Inflammatory macrophage (primary cell): ENCODE results near the gene RHOXF2.
"Not testable (repeated sequence)": the region's sequence is repeated elsewhere in the genome, so short reads cannot be mapped to it uniquely, and the experiment has no call there.

Source experiments
- DNase-seq, 2 donors: peaks; one replicate each; pipeline ENCODE4 v3.0.0-alpha.2; 2020 to 2022
- total RNA-seq, 18 experiments: gene quantifications; one replicate each; lab custom pipeline; 2026; ENCODE audit warnings: mixed read lengths in 6 of 18, inconsistent platforms in 2 of 18; lab: John Stamatoyannopoulos, UW

RHOXF2 gene, protein sequence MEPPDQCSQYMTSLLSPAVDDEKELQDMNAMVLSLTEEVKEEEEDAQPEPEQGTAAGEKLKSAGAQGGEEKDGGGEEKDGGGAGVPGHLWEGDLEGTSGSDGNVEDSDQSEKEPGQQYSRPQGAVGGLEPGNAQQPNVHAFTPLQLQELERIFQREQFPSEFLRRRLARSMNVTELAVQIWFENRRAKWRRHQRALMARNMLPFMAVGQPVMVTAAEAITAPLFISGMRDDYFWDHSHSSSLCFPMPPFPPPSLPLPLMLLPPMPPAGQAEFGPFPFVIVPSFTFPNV
- 0 to 0.80 (median 0) reads per million in 18 experiments for total RNA-seq

DNA sequence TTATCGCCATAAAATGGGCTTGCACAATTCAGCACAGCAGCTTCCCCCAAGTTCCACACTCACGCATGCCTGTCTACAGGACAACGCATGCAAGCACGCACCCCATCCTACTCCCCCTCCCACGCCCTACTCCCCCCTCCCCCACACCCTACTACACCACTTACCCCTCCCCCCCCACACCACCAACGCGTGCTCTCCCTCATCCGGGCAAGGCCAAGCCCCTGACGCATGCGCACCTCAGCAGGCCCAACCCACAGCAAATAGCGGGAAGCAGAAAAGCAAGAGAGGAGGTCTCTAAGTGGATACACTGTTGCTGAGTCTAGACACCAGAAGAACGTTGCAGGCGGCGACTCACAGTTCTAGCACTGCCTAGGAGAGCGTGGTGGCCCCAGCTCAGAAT, at the start of gene RHOXF2:
TSS of gene RHOXF2 (plus strand) at position 301 of the 400 bp plus-strand sequence. CDS start 138 bp downstream, outside the sequence.
- DNase-seq, result not testable (repeated sequence)

DNA sequence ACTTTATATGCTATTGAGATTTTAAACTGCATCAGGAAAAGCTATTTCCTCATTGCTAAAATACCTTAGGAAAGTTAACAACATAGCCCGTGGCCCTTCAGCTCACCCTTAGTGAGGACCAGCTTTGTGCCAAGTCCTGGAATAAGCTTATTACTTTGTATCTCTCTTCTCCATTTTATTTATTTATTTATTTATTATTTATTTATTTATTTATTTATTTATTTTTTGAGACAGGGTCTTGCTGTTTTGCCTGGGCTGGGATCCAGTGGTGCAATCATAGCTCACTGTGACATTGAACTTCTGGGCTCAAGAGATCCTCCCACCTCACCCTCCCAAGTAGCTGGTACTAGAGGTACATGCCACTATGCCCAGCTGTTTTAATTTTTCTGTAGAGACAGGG, 49.0 kb upstream of the RHOXF2 start:
- DNase-seq, result no peak

DNA sequence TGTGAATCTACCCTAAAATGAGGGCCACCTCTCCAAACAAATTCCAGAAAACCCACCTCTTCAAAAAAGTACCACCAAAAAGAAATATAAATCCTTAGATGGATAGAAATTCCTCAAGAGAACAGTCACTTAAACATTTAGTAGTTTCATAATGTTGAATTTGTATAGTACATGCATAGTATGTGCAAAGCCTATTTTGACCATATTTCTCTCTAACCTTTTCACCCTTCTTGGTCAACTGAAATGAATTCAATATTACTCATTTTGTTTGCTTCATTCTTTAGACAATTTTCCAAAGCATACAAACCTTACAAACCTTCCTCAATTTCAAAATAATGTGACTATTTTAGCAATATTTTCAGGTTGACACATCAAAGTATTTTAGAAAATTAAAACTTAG, 46.8 kb upstream of the RHOXF2 start:
- no peak for DNase-seq

DNA sequence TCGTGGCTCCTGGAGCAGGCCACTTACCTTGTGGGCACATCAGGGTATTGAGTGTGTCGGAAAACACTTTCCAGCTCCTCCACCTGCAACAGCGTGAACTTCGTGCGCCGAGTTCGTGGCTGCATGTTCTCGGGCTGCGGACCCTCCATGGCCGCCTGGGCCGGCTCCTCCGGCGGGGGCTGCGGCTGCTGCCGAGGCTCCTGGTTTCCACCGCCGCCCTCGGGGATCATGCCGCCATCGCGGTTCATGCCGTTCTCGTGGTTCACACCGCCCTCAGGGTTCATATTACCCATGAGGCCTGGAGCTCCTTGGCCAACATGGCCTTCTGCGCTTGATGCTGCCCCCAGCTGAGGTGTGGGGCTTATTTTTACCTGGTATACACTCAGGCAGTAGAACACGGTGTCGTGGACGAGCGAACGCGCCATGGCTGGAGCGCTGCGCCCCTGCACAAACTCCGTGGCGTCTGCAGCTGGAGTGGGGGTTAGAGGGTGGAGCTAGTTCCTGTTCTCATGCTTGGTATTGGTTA, 42.9 kb upstream of the RHOXF2 start, which contains the start of gene RHOXF1:
TSS of gene RHOXF1 (minus strand) at position 476 of the 526 bp plus-strand sequence. CDS start at position 425, 51 bp downstream.
- DNase-seq, result no peak

DNA sequence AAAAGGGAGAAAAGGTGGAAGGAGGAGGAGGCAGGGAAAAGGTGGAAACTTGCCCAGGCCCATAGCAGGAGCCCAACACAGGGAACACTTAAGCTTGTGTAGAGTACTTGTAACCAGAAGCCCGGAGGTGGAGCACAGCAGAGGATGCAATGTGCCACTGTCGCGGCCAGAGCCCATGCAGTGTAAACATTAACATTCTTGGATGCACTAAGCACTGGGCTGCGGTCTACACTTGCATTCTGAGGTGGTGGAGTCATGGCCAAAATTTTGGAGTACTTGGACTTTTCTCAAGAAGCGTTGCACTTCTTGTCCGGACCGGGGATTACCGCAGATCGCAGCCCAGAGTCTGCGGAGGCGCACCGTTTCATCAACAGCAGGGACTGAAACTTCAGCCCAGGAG, 38.2 kb upstream of the RHOXF2 start:
- no peak for DNase-seq

DNA sequence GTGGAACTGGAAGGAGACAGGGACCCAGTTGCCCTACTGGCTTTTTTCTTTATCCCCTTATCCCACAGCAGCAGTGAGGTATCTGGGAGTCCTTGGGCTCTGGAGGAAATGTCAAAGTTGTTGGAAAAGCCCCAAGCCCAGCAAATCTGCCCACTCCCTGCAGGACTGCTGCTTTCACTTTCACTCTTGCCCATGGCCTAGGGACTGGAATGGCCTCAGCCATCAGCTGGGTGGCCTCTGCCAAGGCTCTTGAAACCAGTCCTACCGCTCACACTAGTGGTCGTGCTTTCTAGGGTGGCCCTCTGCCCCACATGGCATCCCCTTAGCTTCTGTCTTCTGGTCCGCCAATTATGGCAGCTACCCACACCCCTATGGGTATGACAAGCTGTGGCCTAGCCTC, 33.0 kb upstream of the RHOXF2 start:
- no peak for DNase-seq

DNA sequence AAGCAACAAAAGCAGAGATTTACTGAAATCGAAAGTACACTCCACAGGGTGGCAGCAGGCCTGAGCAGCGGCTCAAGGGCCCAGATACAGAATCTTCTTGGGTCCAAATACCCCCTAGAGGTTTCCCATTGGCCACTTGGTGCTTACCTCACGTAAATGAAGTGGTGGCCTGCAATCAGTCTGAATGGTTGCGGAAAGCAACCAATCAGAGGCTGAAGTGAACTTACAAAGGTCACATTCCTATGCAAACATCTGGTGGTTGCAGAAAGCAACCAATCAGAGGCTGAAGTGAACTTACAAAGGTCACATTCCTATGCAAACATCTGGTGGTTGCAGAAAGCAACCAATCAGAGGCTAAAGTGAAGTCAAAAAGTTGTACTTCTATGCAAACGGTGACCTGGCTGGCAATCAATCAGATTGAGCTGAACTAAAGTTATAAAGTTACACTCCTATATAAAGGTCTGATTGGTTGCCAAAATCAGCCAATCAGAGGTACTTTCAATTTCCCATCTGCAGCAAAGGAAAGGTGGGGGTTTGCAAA, 30.0 kb upstream of the RHOXF2 start:
- DNase-seq, result not testable (repeated sequence)

DNA sequence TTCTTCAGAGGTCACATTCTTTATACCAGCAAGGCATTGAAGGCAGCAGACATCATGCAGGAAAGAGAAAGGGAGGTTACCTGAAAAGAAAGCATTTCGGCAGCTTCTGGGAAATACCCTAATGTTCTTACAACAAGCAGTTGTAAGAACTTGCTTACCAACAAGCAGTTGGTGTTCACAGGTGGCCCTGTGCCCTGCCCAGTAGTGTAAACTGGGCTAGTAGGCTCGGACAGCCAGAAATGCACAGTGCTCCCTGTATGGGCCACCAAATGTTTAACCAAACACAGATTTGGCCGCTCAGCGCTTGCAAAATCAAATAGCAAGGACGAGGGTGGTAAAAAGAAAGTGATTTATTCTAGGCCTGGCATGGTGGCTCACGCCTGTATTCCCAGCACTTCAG, 22.3 kb upstream of the RHOXF2 start:
- no peak for DNase-seq

DNA sequence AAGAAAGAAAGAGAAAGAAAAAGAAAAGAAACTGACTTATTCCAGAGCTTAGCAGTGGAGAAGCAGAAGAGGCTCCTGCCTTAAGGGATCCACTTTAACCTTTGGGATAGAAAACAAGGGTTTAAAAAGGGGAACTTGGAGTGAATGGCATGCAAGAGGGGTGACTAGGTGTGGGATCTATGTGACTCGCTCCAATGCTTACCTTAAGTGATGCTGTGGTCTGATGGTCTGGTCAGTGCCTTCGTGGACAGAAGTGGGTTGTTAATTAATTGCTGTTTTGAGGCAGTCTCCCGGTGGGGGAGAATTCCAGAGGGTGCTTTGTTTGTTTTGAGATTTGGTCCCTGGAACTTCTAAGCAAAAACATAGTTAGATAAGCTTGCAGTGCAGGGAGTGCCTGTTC, 21.6 kb upstream of the RHOXF2 start:
- DNase-seq, result no peak

DNA sequence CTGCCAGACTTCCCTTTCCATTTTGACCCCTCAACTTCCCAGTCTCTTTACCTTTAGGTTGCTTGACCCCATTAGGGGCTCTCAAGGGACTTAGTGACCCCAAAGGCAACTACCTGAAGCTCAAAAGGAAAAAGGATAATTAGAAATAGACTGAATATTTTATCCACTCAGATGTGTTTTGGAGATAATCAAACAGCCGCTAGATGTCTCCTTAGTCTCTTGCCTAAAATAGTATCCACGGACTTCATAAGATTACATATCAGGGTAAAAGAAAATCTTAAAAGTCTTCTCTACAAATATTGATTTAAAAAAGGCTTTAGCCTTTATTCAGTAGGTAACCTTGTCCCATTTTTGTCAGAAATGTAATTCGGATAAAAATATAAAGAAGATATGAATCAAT, 21.0 kb upstream of the RHOXF2 start:
- DNase-seq, result no peak

DNA sequence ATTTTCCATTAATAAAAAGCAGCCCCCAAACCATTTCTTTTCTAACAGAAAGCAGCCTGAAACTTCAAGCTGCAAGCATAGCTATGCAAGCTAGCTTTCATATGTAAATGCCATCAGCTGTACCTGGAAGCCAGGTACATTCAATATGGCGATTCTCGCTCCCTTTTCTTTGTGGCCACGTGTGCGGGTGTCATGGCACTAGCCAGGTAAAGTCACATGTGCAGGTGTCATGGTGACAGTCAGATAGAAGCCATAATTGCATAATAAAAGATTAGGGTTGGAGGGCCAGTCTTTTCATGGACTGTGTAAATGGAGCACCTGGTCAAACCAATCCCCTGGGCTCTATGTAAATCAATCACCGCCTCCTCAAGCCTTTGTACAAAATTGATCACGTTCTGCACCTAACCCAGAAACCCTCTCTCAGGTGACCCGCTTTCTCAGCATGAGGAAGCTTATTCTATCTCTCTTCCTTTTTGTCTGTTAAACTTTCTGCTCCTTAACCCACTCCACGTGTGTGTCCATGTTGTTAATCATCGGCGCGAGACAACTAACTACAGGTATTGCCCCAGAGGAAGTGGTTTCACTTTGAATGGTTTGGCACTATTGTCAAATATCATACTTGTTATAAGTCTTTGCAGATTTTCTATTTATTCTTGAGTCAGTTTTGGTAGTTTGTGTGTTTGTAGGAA, 18.0 kb upstream of the RHOXF2 start:
- no peak for DNase-seq

DNA sequence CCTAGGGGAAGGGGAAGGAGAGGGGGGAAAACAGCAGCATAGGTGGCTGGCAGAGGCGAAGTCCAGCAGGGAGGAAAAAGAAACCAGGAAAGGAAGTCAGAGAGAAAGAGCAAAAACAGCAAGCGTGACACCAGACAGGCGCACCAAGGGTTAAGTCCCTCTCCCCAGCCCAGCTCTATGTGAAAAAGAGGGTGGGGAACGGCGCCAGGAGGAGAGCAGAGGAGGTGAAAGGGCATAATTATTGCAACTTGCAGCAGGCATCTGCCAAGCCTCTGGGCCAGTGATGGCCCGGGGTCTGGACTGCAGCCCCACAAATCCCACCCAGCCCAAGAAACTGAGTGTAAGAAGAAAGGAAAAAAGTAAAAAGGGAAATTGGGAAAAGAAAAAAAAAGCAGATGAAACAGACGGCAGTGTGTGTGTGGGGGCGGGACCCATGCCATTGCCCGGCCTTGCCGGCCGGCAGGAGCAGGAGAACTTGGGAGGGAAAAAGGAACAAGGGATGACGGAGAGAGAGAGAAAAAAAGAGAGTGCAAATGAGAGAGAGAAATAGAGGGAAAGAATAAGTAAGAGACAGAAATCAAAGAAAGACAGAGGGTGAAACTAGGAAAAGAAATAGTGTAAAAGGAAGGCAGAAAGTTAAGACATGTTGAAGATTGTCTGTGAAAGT, 14.1 kb upstream of the RHOXF2 start:
- no peak for DNase-seq

DNA sequence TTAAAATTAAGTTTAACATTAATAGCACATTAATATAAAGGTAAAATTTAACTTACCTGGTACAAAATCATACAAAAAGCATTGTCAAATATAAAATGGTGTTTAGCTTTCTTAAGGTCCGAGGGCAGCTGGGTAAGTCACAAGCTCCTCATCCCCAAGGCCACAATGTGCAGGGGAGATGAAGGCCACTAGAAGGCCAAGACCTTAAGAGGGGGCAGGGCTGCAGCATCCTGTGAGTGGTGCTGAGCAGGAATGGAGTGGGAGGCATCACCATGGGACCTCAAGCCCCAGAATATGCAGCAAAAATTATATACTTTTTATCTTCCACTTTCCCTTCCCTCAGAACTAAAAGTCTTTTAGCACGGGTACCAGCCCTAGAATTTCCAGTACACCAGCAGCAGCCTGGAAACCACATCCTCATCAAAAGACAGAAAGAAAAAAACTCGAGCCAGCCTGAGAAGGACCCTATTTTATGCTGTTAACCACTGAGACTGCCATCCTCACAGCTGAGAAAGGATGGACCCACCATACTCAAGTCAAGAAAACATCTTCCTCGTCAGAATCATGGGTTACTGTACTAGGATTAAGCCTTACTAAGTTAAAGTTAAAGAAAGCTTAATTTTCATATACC, 13.0 kb upstream of the RHOXF2 start:
- no peak for DNase-seq

DNA sequence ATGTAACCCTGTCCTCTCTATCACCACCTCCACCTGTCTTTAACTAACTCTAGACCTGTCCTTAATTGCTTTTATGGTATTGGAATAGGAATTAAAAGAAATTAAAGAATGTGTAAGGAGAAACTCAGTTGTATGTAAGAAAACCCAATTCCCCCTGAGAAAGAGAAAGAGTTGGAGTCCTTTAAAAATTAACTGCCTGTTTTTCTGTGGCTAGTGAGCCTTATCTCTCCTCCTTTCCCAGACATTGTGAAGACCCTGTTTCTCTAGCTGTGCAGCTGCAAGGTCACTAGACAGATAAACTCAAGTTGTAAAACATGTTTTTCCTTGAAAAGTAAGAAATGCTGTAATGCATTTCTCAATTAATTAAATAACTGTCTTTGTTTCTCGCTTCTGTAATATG, 12.1 kb upstream of the RHOXF2 start:
- not testable (repeated sequence) for DNase-seq

DNA sequence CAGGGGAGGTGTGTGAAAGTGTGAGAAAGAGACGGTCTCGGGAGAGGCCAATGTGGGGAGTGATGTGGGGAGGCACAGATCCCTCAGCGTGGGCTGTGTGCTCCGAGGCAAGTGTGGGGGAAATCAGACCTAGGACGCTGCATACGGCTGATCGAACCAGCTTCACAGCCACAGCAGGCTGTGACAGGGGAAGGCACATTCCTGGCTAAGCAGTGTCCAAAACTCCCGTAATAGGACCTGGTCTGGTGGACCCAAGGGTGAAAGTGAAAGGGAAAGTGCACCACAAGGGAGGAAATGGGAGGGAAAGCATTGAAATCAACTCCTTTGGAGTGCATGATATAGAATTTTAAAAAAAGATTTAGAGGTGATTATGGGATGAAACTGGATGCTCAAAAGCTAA, 10.9 kb upstream of the RHOXF2 start:
- no peak for DNase-seq

DNA sequence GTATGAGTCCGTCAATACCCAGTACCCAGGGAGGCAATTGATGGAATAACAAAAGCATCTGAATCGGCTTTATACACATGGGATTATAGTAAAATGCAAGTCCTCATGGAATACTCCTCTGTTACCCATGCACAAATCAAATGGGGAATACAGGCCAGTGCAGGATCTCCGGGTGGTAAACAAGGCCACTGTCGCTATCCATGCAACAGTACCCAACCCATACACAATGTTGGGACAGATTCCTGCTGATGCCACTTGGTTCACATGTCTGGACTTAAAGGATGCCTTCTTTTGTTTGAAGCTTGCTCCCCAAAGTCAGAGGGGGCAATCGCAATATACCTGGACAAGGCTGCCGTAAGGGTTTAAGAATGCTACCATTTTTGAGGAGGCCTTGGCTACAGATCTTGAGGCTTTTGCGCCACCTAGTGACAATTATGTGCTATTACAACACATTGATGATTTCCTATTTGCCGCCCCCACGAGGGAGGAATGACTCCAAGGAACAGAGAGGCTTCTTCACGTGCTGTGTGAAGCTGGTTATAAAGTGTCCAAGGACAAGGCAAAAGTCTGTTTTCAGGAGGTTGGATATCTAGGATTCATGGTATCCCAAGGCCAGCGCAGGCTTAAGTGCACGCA, 8.2 kb upstream of the RHOXF2 start:
- not testable (repeated sequence) for DNase-seq

DNA sequence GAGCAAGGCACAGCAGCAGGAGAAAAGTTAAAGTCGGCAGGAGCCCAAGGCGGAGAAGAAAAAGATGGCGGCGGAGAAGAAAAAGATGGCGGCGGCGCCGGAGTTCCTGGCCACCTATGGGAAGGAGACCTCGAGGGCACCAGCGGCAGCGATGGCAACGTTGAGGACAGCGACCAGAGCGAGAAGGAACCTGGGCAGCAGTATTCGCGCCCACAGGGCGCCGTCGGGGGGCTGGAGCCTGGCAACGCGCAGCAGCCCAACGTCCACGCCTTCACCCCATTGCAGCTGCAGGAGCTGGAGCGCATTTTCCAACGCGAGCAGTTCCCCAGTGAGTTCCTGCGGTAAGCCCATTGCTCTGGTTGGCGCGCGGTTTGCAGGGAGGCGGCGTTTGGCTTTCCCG, 673 bp downstream of the RHOXF2 start:
- DNase-seq, result not testable (repeated sequence)

DNA sequence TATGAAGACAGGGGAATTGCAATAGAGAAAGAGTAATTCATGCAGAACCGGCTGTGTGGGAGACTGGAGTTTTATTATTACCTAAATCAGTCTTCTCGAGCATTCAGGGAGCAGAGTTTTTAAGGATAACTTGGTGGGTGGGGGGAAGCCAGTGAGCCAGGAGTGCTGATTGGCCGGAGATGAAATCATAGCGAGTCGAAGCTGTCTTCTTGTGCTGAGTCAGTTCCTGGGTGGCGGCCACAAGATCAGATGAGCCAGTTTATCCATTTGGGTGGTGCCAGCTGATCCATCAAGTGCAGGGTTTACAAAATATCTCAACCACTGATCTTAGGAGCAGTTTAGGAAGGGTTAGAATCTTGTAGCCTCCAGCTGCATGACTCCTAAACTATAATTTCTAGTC, 34.8 kb downstream of the RHOXF2 start:
- DNase-seq, result not testable (repeated sequence)

DNA sequence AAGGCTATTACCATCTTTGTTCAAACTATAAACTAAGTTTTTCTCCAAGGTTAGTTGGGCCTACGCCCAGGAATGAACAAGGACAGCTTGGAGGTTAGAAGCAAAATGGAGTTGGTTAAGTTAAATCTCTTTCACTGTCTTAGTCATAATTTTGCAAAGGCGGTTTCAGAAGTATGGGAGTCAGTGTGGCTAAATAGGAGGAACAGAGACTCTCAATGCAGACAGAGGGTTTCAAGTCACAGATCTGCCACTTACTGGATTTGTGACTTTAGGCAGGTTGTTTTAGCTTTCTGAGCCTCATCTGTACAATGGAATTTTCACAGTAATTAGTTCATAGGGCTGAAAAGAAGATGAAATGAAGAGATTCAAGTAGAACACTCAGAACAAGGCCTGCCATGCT, 35.3 kb downstream of the RHOXF2 start:
- not testable (repeated sequence) for DNase-seq

DNA sequence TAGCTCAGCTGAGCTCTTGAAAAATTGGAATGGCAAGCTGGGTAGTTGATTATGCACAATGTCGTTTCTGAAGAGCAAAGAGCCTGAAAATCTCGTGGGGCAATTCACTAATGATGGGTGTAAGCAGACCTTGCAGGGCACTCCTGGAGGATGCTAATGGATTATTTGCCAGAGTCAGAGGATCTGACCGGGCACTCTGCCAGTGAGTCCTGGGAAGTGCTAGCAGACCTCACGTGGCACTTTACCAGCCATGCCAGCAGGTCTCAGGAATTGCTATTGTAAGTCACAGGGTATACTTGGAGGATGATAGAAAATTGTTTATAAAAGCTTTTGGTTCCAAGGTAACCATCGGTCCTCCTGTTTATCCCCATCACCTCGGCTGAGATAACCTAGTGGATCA, 37.4 kb downstream of the RHOXF2 start:
- DNase-seq, result not testable (repeated sequence)

DNA sequence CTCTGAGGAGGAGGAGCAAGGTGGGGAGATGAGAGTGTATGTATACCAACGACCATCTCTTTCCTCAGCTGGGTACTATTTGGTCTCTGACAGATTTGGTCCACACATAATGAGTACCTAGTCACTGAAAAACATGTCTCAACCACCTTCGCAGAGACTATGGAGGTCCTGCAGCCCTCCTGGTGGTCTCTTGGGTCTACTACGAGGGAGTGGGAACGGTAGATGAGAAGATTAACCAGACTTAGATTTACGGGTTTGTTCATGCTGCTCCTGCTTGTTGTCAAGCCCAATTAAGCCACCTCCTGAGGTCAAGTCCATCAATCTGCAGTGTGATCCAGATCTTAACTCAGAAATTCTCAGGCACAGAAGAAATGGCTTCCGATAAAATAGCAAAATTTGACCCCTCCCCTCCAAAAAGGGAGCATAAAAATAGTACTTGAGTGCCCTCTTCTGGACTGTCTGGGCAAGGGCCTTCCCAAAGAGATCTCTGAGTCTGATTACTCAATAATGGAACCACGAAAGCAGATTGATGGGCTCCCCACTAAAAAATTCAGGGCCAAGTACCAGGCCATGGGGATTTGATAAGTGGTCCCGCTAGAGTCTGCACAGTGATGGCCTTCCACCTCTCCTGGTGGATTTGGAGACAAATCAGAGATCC, 38.3 kb downstream of the RHOXF2 start:
- not testable (repeated sequence) for DNase-seq
